ENCODE measurements around the gene IL1RAPL1.

Gene IL1RAPL1

DNA sequence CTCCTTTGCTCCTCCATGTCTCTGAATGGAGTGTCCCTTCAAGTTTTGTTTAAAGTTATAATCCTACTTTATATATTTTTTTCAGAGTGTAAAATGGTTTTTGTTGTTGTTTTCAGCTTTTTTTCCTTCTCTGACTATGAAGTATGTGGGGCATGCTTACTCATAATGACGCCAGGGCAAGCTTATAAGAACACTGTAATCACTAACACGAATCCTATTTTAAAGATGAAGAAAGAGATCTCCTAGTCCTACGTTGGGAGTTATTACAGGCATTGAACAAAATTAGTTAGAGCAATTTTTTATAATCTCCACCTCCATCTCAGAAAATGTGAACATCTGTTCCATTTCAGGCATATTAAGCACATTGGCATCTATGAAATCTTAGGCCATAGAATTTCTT, 1360.0 kb downstream of the IL1RAPL1 start:
- DNase-seq, result no peak

DNA sequence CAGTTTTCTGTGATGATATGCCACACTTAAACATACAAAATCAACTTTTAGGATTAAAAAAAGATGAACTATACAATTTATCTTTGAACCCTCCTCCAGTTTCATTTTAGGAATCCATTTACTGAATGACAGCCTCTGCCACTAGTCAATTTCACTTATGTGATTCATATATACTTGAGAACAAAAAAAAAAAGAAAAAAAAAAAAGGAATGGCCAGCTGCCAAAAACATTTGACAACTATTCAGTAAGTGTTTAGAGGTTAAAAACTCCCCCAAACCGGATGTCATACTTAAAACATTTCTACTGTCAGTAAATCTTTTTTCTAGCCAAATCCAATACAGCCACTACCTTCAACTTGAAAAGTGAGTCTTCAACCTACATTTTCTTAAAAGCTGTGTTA, 1361.4 kb downstream of the IL1RAPL1 start:
- no peak for DNase-seq

DNA sequence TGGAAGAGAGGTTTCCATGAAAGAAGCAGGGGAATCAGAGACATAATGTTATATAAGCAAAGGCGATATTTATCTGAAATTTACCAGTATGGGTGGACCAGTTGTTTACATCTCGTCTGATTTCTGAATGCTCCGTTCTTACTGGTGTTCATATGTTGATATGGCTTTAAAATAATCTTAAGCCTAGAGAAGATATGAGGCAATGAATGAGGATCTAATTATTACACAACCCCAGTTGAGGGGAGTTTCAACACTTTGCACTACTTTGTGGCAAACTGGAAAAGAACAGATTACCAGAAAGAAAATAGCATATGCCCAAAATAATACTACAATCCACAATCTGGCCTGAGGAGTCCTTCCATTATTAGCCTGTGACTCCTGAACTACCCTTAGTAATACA, 1364.8 kb downstream of the IL1RAPL1 start:
- DNase-seq, result no peak

DNA sequence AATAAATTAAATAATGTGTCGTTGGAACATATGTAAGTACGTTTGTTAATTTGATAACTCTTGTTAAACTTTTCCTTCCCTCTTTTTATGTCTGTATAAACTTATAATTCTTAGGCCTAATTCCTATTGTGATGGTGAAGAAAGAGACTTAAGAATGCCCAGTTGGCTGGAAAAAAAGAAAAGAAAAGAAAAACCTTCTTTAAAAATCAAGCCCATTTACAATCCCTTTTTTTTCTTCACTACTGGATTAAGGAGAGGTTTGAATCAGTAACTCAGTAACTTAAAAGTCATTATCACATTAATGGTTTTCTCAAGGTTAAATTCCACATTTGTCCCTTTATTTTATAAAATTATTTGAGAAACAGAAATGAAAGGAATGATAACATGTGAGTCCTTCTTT, 1374.8 kb downstream of the IL1RAPL1 start:
- no peak for DNase-seq

DNA sequence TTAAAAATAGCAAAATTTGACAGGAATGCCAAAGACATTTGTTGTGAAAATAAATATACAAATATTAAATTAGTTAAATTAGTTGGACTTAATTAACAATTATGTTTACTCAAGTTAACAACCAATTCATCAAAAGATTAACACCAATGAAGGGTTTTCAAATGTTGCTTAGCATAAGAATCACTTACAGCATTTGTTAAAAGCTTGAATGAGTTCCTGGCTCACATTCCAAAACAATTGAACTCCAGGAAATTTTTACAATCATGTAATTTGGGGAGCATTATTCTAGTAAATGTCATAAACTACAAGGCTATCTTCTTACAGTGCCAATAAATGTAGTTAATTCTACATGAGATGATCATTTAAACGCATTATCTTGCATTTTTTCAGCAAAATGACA, 1378.4 kb downstream of the IL1RAPL1 start:
- no peak for DNase-seq

DNA sequence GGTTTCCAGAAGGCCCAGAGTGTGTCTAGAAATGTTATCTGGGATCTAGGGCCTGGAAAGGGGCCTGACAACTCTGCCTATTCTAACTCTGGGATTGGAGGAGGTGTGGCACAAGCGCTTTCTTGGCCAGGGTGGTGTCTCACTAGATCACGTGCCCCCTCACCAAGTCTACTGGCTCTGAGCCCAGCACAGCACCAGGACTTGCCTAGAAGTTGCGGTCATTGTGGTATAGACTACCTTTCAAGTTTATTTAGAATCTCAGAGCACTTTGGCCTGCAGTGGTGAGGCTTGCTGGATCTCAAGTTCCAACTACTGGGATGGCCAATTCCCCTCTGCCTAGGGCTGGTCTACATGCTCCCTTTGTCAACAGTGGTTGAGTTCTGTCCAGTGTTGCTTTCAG, 1404.8 kb downstream of the IL1RAPL1 start:
- no peak for DNase-seq

DNA sequence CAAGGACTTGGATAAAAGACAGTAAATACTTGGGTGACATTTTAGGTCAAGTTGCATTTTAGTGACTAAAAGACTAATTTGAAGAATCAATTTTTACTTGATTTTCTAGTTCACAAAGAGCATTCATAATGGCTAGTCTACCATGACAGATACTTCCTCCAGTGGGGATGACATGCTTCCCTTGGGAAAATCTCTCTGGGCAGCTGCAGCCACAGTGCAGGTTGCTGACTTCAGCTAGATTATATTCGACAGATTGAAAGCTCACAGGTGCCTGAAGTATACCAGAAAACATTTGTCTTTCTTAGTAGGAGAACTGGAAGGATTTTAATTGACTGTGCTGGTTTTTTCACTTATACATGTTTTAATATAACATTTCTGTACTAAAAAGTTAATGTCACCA, 1418.6 kb downstream of the IL1RAPL1 start:
- DNase-seq, result no peak
